HepG2 (cell line): ENCODE data around the gene RAP1A. TPM values are rescaled to one million over a fixed set of nuclear protein-coding genes. Genes with fewer than 3 reads are reported as not detected.

Experiments
- ARNT ChIP-seq: fragments of 450-650 bp; IDR thresholded peaks from 2 replicates; pipeline ENCODE4 v1.6.1; 2017
- CHD2 ChIP-seq: IDR thresholded peaks from 2 replicates; pipeline ENCODE4 v1.6.1; 2011; ENCODE audit warnings: low read depth, low read length, improper control_type of control experiment
- FOSL1 ChIP-seq: sonication (generic); formaldehyde crosslinking; IDR thresholded peaks from 2 replicates; pipeline ENCODE4 v1.9.0; 2021; ENCODE audit warnings: missing genetic modification reagents, borderline replicate concordance
- FOXA3 ChIP-seq: IDR thresholded peaks from 2 replicates; pipeline ENCODE4 v1.6.1; 2016; ENCODE audit warnings: missing genetic modification reagents, missing compliant biosample characterization
- HMG20B ChIP-seq: conservative IDR thresholded peaks from 2 replicates; pipeline ENCODE4 v1.6.1; 2016; ENCODE audit warnings: missing genetic modification reagents, missing compliant biosample characterization
- HNRNPL ChIP-seq: fragments of 200-400 bp; formaldehyde crosslinking; IDR thresholded peaks from 2 replicates; pipeline ENCODE4 v1.6.1; 2017; ENCODE audit warnings: mild to moderate bottlenecking, low read depth, low read length
- MAZ ChIP-seq, 2 experiments: sonication (generic) in 1 of 2; formaldehyde crosslinking in 1 of 2; IDR thresholded peaks; 2 replicates each; pipeline versions ENCODE4 v1.5.0 to v1.6.1; 2012 to 2020; ENCODE audit warnings: low read depth in 2 of 2, mild to moderate bottlenecking in 2 of 2, borderline replicate concordance in 1 of 2, improper control_type of control experiment in 1 of 2, low read length in 1 of 2, missing genetic modification reagents in 1 of 2, moderate library complexity in 1 of 2
- NFATC3 ChIP-seq: sonication (generic); formaldehyde crosslinking; IDR thresholded peaks from 2 replicates; pipeline ENCODE4 v1.5.1; 2020; ENCODE audit warnings: mild to moderate bottlenecking, missing genetic modification reagents
- PAF1 ChIP-seq: IDR thresholded peaks from 2 replicates; pipeline ENCODE4 v1.6.1; 2016; ENCODE audit warnings: missing genetic modification reagents, missing compliant biosample characterization
- TEAD3 ChIP-seq: optimal IDR thresholded peaks from 2 replicates; pipeline ENCODE3; 2016; ENCODE audit warnings: borderline replicate concordance
- U2AF1 ChIP-seq: fragments of 200-400 bp; formaldehyde crosslinking; optimal IDR thresholded peaks from 2 replicates; pipeline ENCODE3; 2017; ENCODE audit warnings: mild to moderate bottlenecking, low read depth, low read length
- YY1 ChIP-seq: IDR thresholded peaks from 2 replicates; pipeline ENCODE4 v1.6.1; 2011; ENCODE audit warnings: low read length, low read depth, moderate library complexity, mild to moderate bottlenecking; ENCODE audit not compliant: insufficient read depth, insufficient replicate concordance
- ZBTB21 ChIP-seq: sonication (generic); formaldehyde crosslinking; IDR thresholded peaks from 2 replicates; pipeline ENCODE4 v1.4.0; 2020; ENCODE audit warnings: missing genetic modification reagents
- ZNF180 ChIP-seq: sonication (generic); formaldehyde crosslinking; IDR thresholded peaks from 2 replicates; pipeline ENCODE4 v1.4.0; 2020; ENCODE audit warnings: low read depth, missing genetic modification reagents, borderline replicate concordance
- ZNF329 ChIP-seq: sonication (generic); formaldehyde crosslinking; IDR thresholded peaks from 2 replicates; pipeline ENCODE4 v1.9.0; 2021; ENCODE audit warnings: low read depth, mild to moderate bottlenecking, missing genetic modification reagents
- ZNF33B ChIP-seq: sonication (generic); formaldehyde crosslinking; IDR thresholded peaks from 2 replicates; pipeline ENCODE4 v1.5.1; 2020; ENCODE audit warnings: mild to moderate bottlenecking, missing genetic modification reagents
- ZNF572 ChIP-seq: sonication (generic); formaldehyde crosslinking; IDR thresholded peaks from 2 replicates; pipeline ENCODE4 v1.5.1; 2020; ENCODE audit warnings: mild to moderate bottlenecking, missing genetic modification reagents
- ZNF577 ChIP-seq: sonication (generic); formaldehyde crosslinking; IDR thresholded peaks from 2 replicates; pipeline ENCODE4 v1.4.0; 2020; ENCODE audit warnings: mild to moderate bottlenecking, low read depth, missing genetic modification reagents, borderline replicate concordance
- ZNF619 ChIP-seq: sonication (generic); formaldehyde crosslinking; IDR thresholded peaks from 2 replicates; pipeline ENCODE4 v1.4.0; 2020; ENCODE audit warnings: mild to moderate bottlenecking, missing genetic modification reagents
- ZNF761 ChIP-seq: sonication (generic); formaldehyde crosslinking; conservative IDR thresholded peaks from 2 replicates; pipeline ENCODE4 v1.4.0; 2020; ENCODE audit warnings: mild to moderate bottlenecking, missing genetic modification reagents
- ZNF777 ChIP-seq: sonication (generic); formaldehyde crosslinking; IDR thresholded peaks from 2 replicates; pipeline ENCODE4 v1.4.0; 2020; ENCODE audit warnings: missing genetic modification reagents
- polyA plus RNA-seq, 8 experiments: library from polyadenylated mRNA; depleted of rRNA in 3 of 8; stranded (reverse) in 7 of 8; unstranded in 1 of 8; fragments of >200 nt; fragmentation: Illumina TruSeq in 4 of 8; extraction: Trizol in 4 of 8; gene quantifications; 2 replicates each; pipeline versions ENCODE4 v1.2.1 to v1.2.3, GENCODE V29; 2011 to 2016; ENCODE audit warnings: low read depth in 4 of 8, missing spikeins in 1 of 8, mixed read lengths in 1 of 8; ENCODE audit not compliant: insufficient read depth in 1 of 8
- total RNA-seq, 5 experiments: library from RNA; depleted of rRNA; stranded (reverse); fragments of >200 nt; fragmentation: Illumina TruSeq; extraction: Trizol; gene quantifications; 2 replicates each; pipeline ENCODE4 v1.2.3, GENCODE V29; 2016; ENCODE audit warnings: low read depth in 1 of 5
- TF ChIP-seq, protein P1 (sequence below): sonication (generic); formaldehyde crosslinking; IDR thresholded peaks from 2 replicates; pipeline ENCODE4 v1.5.1; 2020; ENCODE audit warnings: mild to moderate bottlenecking, missing genetic modification reagents, moderate library complexity
- TF ChIP-seq, protein P2 (sequence below): IDR thresholded peaks from 2 replicates; pipeline ENCODE4 v1.6.1; 2016; ENCODE audit warnings: low read depth, borderline replicate concordance
- TF ChIP-seq, protein P3 (sequence below): sonication (generic); formaldehyde crosslinking; IDR thresholded peaks from 2 replicates; pipeline ENCODE4 v1.5.1; 2020; ENCODE audit warnings: mild to moderate bottlenecking, missing genetic modification reagents, borderline replicate concordance
- TF ChIP-seq, protein P4 (sequence below), 2 experiments: sonication (generic) in 1 of 2; formaldehyde crosslinking in 1 of 2; IDR thresholded peaks; 2 replicates each; pipeline versions ENCODE4 v1.4.0 to v1.6.1; 2018 to 2020; ENCODE audit warnings: missing genetic modification reagents in 2 of 2, borderline replicate concordance in 1 of 2, low read depth in 1 of 2, mild to moderate bottlenecking in 1 of 2, missing biosample characterization in 1 of 2

The RAP1A gene
- total and polyA plus RNA-seq, 2 of the 13 experiments (the other 11 are each of a cell fraction or from before 2014, with no cell fraction given), result 19.0 to 20.7 TPM

DNA sequence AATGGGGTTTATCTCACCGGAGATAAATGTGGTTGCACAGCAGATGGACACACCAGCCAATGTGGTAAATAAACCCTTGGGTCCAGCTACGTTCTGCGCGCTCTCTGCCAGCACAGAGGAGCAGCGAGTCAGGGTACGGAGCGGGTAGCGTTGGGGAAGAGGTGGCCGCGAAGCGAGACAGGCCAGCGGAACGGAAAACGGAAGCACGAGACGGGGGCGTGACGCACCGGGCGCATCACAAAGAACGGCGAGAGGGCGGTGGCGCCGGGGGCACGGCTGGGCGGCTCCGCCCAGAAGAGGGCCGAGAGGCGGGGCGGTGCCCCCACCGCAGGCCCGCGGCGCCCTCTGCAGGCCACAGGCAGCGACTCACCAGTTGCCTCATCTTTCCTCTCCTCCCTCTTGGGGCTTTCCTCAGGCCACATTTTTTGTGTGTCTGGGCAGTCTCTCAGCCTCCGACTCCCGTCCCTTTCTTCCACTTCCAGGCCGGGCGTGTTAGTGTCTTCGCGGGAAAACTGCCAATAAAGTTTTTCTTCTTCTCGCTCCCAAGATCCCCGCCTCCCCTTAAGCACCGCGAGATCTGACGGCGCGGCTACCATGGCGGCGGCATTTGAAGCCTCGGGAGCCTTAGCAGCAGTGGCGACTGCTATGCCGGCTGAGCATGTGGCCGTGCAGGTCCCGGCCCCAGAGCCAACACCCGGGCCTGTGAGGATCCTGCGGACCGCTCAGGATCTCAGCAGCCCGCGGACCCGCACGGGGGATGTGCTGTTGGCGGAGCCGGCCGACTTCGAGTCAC is 135.9 kb downstream of the RAP1A start, which contains the start of gene DDX20 (continued):
- TF ChIP-seq CHD2, result peak; percentile 96
- TF ChIP-seq, protein P1, sequence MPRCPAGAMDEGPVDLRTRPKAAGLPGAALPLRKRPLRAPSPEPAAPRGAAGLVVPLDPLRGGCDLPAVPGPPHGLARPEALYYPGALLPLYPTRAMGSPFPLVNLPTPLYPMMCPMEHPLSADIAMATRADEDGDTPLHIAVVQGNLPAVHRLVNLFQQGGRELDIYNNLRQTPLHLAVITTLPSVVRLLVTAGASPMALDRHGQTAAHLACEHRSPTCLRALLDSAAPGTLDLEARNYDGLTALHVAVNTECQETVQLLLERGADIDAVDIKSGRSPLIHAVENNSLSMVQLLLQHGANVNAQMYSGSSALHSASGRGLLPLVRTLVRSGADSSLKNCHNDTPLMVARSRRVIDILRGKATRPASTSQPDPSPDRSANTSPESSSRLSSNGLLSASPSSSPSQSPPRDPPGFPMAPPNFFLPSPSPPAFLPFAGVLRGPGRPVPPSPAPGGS, result peak; percentile 75; the same call in 1 of the 2 replicates
- TF ChIP-seq ARNT, result no peak
- TF ChIP-seq NFATC3 (CRISPR knock-in tag), result 0 out of 2 replicates have a peak, but pooled peaks have one; percentile 63
- peak; percentile 66; the same call in 1 of the 2 replicates for TF ChIP-seq ZNF572 (CRISPR knock-in tag)
- no peak for TF ChIP-seq PAF1 (CRISPR knock-in tag)
- no peak for TF ChIP-seq ZNF180 (CRISPR knock-in tag)
- TF ChIP-seq, protein P2, sequence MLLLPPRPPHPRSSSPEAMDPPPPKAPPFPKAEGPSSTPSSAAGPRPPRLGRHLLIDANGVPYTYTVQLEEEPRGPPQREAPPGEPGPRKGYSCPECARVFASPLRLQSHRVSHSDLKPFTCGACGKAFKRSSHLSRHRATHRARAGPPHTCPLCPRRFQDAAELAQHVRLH (CRISPR knock-in tag), result peak; percentile 34; the same call in 1 of the 2 replicates
- TF ChIP-seq ZNF329 (CRISPR knock-in tag), result no peak
- peak; percentile 93 for TF ChIP-seq MAZ (IDR thresholded peaks at IDR 0.05; ENCODE audit: borderline replicate concordance, low read depth, low read length)
- peak; percentile 96 for TF ChIP-seq MAZ (CRISPR knock-in tag; IDR thresholded peaks at IDR 0.05; ENCODE audit: low read depth)
- no peak for TF ChIP-seq TEAD3 (CRISPR knock-in tag)
- TF ChIP-seq YY1, result peak; percentile 92
- TF ChIP-seq ZNF761 (CRISPR knock-in tag), result 0 out of 2 replicates have a peak, but pooled peaks have one; percentile 59
- peak; percentile 91 for TF ChIP-seq U2AF1
- no peak; the same call in 1 of the 2 replicates for TF ChIP-seq ZBTB21 (CRISPR knock-in tag)
- TF ChIP-seq FOSL1 (CRISPR knock-in tag), result no peak
- no peak for TF ChIP-seq ZNF577 (CRISPR knock-in tag)
- TF ChIP-seq, protein P3, sequence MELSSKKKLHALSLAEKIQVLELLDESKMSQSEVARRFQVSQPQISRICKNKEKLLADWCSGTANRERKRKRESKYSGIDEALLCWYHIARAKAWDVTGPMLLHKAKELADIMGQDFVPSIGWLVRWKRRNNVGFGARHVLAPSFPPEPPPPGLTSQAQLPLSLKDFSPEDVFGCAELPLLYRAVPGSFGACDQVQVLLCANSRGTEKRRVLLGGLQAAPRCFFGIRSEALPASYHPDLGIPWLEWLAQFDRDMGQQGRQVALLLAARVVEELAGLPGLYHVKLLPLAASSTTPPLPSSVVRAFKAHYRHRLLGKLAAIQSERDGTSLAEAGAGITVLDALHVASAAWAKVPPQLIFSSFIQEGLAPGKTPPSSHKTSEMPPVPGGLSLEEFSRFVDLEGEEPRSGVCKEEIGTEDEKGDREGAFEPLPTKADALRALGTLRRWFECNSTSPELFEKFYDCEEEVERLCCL, result no peak
- no peak for TF ChIP-seq ZNF619 (CRISPR knock-in tag)
- 0 out of 2 replicates have a peak, but pooled peaks have one; percentile 47 for TF ChIP-seq HMG20B (CRISPR knock-in tag)
- peak; percentile 13; the same call in 1 of the 2 replicates for TF ChIP-seq FOXA3 (CRISPR knock-in tag)
- no peak; the same call in 1 of the 2 replicates for TF ChIP-seq ZNF777 (CRISPR knock-in tag)
- TF ChIP-seq, protein P4, sequence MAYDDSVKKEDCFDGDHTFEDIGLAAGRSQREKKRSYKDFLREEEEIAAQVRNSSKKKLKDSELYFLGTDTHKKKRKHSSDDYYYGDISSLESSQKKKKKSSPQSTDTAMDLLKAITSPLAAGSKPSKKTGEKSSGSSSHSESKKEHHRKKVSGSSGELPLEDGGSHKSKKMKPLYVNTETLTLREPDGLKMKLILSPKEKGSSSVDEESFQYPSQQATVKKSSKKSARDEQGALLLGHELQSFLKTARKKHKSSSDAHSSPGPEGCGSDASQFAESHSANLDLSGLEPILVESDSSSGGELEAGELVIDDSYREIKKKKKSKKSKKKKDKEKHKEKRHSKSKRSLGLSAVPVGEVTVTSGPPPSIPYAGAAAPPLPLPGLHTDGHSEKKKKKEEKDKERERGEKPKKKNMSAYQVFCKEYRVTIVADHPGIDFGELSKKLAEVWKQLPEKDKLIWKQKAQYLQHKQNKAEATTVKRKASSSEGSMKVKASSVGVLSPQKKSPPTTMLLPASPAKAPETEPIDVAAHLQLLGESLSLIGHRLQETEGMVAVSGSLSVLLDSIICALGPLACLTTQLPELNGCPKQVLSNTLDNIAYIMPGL (CRISPR knock-in tag; IDR thresholded peaks at IDR 0.05; ENCODE audit: borderline replicate concordance in 1 of 2, low read depth in 1 of 2), result peak; percentile 88 to 94; a peak in 3 of 4 replicates
- TF ChIP-seq HNRNPL, result no peak
- no peak for TF ChIP-seq ZNF33B (CRISPR knock-in tag)
